ENCODE data around the gene VCX3A. TPM values are rescaled to one million over a fixed set of nuclear protein-coding genes. Genes with fewer than 3 reads are reported as not detected.

Gene VCX3A
- total RNA-seq, 1 donor from 2014 or later: 0.25 TPM

- no peaks in the 10 kb centered on the region for H3K36me3 ChIP-seq (ENCODE audit: control insufficient read depth, insufficient read depth, low read length)
- H3K4me3 ChIP-seq (ENCODE audit: low read depth, low read length): no peak overlapping the region
- no peak for TF ChIP-seq CTCF (IDR thresholded peaks at IDR 0.05; ENCODE audit: insufficient read depth, low read length, poor library complexity, severe bottlenecking)
- no peak for DNase-seq (ENCODE audit: low read depth)
- no peaks in the 10 kb centered on the region for H3K27me3 ChIP-seq (ENCODE audit: control insufficient read depth, insufficient read depth, low read length)
These were observed 10.8 kb upstream of the VCX3A start for GRCh38 chrX:6545712-6546111.

GRCh38 chrX:6526564-6527136, 8.3 kb downstream of the VCX3A start:
- TF ChIP-seq CTCF (IDR thresholded peaks at IDR 0.05; ENCODE audit: insufficient read depth, low read length, poor library complexity, severe bottlenecking): no peak
- Histone ChIP-seq H3K36me3 (ENCODE audit: control insufficient read depth, insufficient read depth, low read length) (no peaks in the 10 kb centered on the region), H3K4me3 (ENCODE audit: low read depth, low read length) (no peak overlapping the region), H3K27me3 (ENCODE audit: control insufficient read depth, insufficient read depth, low read length) (no peaks in the 10 kb centered on the region)
- DNase-seq (ENCODE audit: low read depth): no peak

- no peak overlapping the region for H3K4me3 ChIP-seq (ENCODE audit: low read depth, low read length)
- no peaks in the 10 kb centered on the region for H3K27me3 ChIP-seq (ENCODE audit: control insufficient read depth, insufficient read depth, low read length)
- no peak for TF ChIP-seq CTCF (IDR thresholded peaks at IDR 0.05; ENCODE audit: insufficient read depth, low read length, poor library complexity, severe bottlenecking)
- DNase-seq (ENCODE audit: low read depth): no peak
- no peaks in the 10 kb centered on the region for H3K36me3 ChIP-seq (ENCODE audit: control insufficient read depth, insufficient read depth, low read length)
These were observed 17.5 kb downstream of the VCX3A start for GRCh38 chrX:6517376-6517775.

- Histone ChIP-seq H3K36me3 (ENCODE audit: control insufficient read depth, insufficient read depth, low read length) (no peaks in the 10 kb centered on the region), H3K27me3 (ENCODE audit: control insufficient read depth, insufficient read depth, low read length) (no peaks in the 10 kb centered on the region), H3K4me3 (ENCODE audit: low read depth, low read length) (no peak overlapping the region)
- DNase-seq (ENCODE audit: low read depth): no peak
- no peak for TF ChIP-seq CTCF (IDR thresholded peaks at IDR 0.05; ENCODE audit: insufficient read depth, low read length, poor library complexity, severe bottlenecking)
These were observed 28.5 kb downstream of the VCX3A start for GRCh38 chrX:6506444-6506843.

GRCh38 chrX:6505960-6506359, 29.0 kb downstream of the VCX3A start:
- no peak overlapping the region for H3K4me3 ChIP-seq (ENCODE audit: low read depth, low read length)
- no peaks in the 10 kb centered on the region for H3K27me3 ChIP-seq (ENCODE audit: control insufficient read depth, insufficient read depth, low read length)
- no peak for TF ChIP-seq CTCF (IDR thresholded peaks at IDR 0.05; ENCODE audit: insufficient read depth, low read length, poor library complexity, severe bottlenecking)
- DNase-seq (ENCODE audit: low read depth): no peak
- no peaks in the 10 kb centered on the region for H3K36me3 ChIP-seq (ENCODE audit: control insufficient read depth, insufficient read depth, low read length)

- Histone ChIP-seq H3K27me3 (ENCODE audit: control insufficient read depth, insufficient read depth, low read length) (no peaks in the 10 kb centered on the region), H3K4me3 (ENCODE audit: low read depth, low read length) (no peak overlapping the region), H3K36me3 (ENCODE audit: control insufficient read depth, insufficient read depth, low read length) (no peaks in the 10 kb centered on the region)
- no peak for DNase-seq (ENCODE audit: low read depth)
- no peak for TF ChIP-seq CTCF (IDR thresholded peaks at IDR 0.05; ENCODE audit: insufficient read depth, low read length, poor library complexity, severe bottlenecking)
These were observed 34.2 kb downstream of the VCX3A start for GRCh38 chrX:6500719-6501118.
